Adrenal gland (tissue), 5 donors: ENCODE results near the gene ROBO4.

Experiments
- POLR2A ChIP-seq, 2 donors: fragments of 450-650 bp; IDR thresholded peaks; one replicate each; pipeline ENCODE4 v1.6.1; 2017; ENCODE audit warnings: antibody characterized with exemption in 2 of 2, mild to moderate bottlenecking in 2 of 2, moderate library complexity in 1 of 2
- TF ChIP-seq, protein P1 (sequence below), 6 experiments: fragments of 450-650 bp in 4 of 6; fragments of 200-600 bp in 2 of 6; sonication (generic) in 1 of 6; IDR thresholded peaks; 1 replicate in 5 of 6; 2 replicates in 1 of 6; pipeline versions ENCODE4 v1.5.1 to v1.8.0; 2016 to 2021; ENCODE audit warnings: antibody characterized with exemption in 6 of 6, mild to moderate bottlenecking in 2 of 6, moderate library complexity in 1 of 6
- donor health status: DM: no; HTN: no; CAD: no.

DNA sequence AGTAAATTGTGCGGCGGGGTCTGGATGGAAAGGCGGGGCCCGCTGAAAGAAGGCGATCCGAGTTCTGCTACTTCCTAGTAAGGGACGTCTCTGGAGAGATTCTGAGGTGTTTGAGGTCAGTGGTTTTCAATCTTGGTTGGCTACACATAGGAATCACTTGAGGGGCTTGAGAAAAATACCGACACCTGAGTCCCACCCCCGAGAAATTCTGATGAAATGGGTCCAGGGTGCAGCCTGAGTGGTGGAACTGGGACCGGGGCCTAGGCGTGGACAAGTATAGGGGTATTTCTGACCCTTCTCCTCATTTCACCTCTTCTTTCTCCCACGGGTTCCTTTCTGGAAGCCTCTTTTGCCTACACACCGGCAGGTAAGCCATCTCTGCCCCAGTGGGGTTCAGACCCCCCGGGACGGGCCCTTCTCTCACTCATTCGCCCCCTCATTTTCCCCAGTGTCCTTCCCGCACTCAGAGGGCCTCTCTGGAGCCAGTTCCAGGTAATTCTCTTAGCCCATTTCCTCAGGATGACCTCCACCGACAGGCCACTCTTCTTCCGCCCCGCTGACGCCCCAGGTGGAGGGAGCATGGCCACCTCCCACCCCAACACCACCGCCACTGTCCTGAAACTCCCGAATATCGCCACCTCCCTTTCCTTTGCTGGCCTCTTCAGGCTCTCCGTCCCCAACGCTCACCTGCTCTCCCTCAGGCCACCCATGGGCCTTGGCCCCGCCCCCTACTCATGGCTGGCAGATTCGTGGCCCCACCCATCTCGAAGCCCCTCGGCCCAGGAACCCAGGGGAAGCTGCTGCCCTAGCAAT, 20.6 kb downstream of the ROBO4 start:
- TF ChIP-seq, protein P1, sequence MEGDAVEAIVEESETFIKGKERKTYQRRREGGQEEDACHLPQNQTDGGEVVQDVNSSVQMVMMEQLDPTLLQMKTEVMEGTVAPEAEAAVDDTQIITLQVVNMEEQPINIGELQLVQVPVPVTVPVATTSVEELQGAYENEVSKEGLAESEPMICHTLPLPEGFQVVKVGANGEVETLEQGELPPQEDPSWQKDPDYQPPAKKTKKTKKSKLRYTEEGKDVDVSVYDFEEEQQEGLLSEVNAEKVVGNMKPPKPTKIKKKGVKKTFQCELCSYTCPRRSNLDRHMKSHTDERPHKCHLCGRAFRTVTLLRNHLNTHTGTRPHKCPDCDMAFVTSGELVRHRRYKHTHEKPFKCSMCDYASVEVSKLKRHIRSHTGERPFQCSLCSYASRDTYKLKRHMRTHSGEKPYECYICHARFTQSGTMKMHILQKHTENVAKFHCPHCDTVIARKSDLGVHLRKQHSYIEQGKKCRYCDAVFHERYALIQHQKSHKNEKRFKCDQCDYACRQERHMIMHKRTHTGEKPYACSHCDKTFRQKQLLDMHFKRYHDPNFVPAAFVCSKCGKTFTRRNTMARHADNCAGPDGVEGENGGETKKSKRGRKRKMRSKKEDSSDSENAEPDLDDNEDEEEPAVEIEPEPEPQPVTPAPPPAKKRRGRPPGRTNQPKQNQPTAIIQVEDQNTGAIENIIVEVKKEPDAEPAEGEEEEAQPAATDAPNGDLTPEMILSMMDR (IDR thresholded peaks at IDR 0.05): no peak
- no peak for TF ChIP-seq POLR2A (IDR thresholded peaks at IDR 0.05)
